PC-3 (cell line): ENCODE results near the gene A4GNT.

Experiments
- CTCF ChIP-seq: fragments of 300-600 bp; sonication (generic); conservative IDR thresholded peaks from 2 replicates; pipeline ENCODE4 v1.5.1; 2017; ENCODE audit warnings: antibody characterized with exemption, low read depth, mild to moderate bottlenecking, low read length
- EZH2 ChIP-seq: fragments of 300-600 bp; sonication (generic); IDR thresholded peaks from one replicate; pipeline ENCODE4 v1.6.1; 2017; ENCODE audit warnings: antibody characterized with exemption, mild to moderate bottlenecking, low read length; ENCODE audit not compliant: unreplicated experiment
- EZH2phosphoT487 ChIP-seq: fragments of 300-600 bp; sonication (generic); IDR thresholded peaks from 2 replicates; pipeline ENCODE4 v1.6.1; 2018; ENCODE audit warnings: mild to moderate bottlenecking, antibody characterized with exemption, low read length, borderline replicate concordance

GRCh38 chr3:138124188-138124587, 8.0 kb downstream of the A4GNT start:
- TF ChIP-seq CTCF (no peak), EZH2 (no peak), EZH2phosphoT487 (no peak)
